ENCODE measurements around the gene SAMD10. TPM values are rescaled to one million over a fixed set of nuclear protein-coding genes. Genes with fewer than 3 reads are reported as not detected.

Gene SAMD10
- total RNA-seq, 1 experiment from 2014 or later = 8.8 TPM

DNA sequence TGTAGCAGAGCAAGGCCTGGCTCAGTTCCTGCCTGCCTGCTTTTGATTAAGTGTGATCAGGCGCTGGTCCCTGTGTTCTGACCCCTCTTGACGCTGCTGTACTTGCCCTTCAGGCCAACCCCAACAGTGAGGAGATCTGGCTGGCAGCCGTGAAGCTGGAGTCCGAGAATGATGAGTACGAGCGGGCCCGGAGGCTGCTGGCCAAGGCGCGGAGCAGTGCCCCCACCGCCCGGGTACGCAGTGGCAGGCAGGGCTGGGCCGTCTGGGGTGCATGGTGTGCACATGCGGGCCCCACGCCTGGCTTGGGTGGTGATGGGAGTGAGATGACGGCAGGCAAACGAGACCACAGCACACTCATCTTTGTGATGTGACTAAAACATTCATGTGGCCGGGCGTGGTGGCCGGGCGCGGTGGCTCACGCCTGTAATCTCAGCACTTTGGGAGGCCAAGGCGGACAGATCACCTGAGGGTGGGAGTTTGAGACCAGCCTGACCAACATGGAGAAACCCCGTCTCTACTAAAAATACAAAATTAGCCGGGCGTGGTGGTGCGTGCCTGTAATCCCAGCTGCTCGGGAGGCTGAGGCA, 46.5 kb upstream of the SAMD10 start:
- no TSS peak for BruUV-seq (replicated peaks)
- ATAC-seq (no peak), DNase-seq (ENCODE audit: low read depth, low spot score) (no peak)
- Histone ChIP-seq H3K27ac (ENCODE audit: low read length) (no peak overlapping the region), H3K27me3 (ENCODE audit: control insufficient read depth, insufficient read depth, low read length) (no peaks in the 10 kb centered on the region), H3K36me3 (ENCODE audit: control insufficient read depth, insufficient read depth, low read length) (peaks cover 14% of the 10 kb centered on the region), H3K4me1 (ENCODE audit: control insufficient read depth, insufficient read depth, low read length) (no peaks in the 10 kb centered on the region), H3K9me3 (ENCODE audit: control insufficient read depth, insufficient read depth, low read depth, low read length) (no peaks in the 10 kb centered on the region), H3K4me3 (ENCODE audit: low read depth in 2 of 2, low read length in 2 of 2) (no peak overlapping the region)
- intact Hi-C loops (cut with micrococcal nuclease; ENCODE audit: unreplicated experiment) = no loop called here
- ChIA-PET POLR2A (no interaction called here), CTCF (no interaction called here)
- TF ChIP-seq SIN3A (IDR thresholded peaks at IDR 0.05; ENCODE audit: borderline replicate concordance, insufficient read depth, low read depth, low read length) (no peak), CTCF (IDR thresholded peaks at IDR 0.05) (no peak)
- in situ Hi-C loops (cut with HindIII; ENCODE audit: low pct_unique_long_range_greater_than_20kb, low sequenced_read_pairs) = no loop called here

GRCh38 chr20:64025101-64025825, 45.8 kb upstream of the SAMD10 start:
- Histone ChIP-seq H3K4me1 (ENCODE audit: control insufficient read depth, insufficient read depth, low read length) (no peaks in the 10 kb centered on the region), H3K27me3 (ENCODE audit: control insufficient read depth, insufficient read depth, low read length) (no peaks in the 10 kb centered on the region), H3K9me3 (ENCODE audit: control insufficient read depth, insufficient read depth, low read depth, low read length) (no peaks in the 10 kb centered on the region), H3K36me3 (ENCODE audit: control insufficient read depth, insufficient read depth, low read length) (peaks cover 14% of the 10 kb centered on the region), H3K4me3 (ENCODE audit: low read depth in 2 of 2, low read length in 2 of 2) (no peak overlapping the region), H3K27ac (ENCODE audit: low read length) (no peak overlapping the region)
- in situ Hi-C loops (cut with HindIII; ENCODE audit: low pct_unique_long_range_greater_than_20kb, low sequenced_read_pairs) (no loop called here), intact Hi-C loops (cut with micrococcal nuclease; ENCODE audit: unreplicated experiment) (no loop called here)
- no TSS peak for BruUV-seq (replicated peaks)
- ATAC-seq = no peak
- CTCF ChIA-PET = no interaction called here
- DNase-seq (ENCODE audit: low read depth, low spot score) = no peak
- POLR2A ChIA-PET = no interaction called here
- TF ChIP-seq REST (IDR thresholded peaks at IDR 0.05; ENCODE audit: insufficient read depth in 1 of 2, low read depth in 2 of 2, low read length in 1 of 2) = no peak
- TF ChIP-seq POLR2AphosphoS5 (IDR thresholded peaks at IDR 0.05; ENCODE audit: low read depth, low read length) = no peak
- no peak for TF ChIP-seq TCF7L2 (IDR thresholded peaks at IDR 0.05; ENCODE audit: low read depth, low read length)
- no peak for TF ChIP-seq CTCF (IDR thresholded peaks at IDR 0.05)
- no peak for TF ChIP-seq SIN3A (IDR thresholded peaks at IDR 0.05; ENCODE audit: borderline replicate concordance, insufficient read depth, low read depth, low read length)
